ENCODE results near the gene LMOD1.

- TF ChIP-seq CTCF (conservative IDR thresholded peaks at IDR 0.05; ENCODE audit: low read depth, low read length) (no peak), EZH2 (IDR thresholded peaks at IDR 0.05; ENCODE audit: borderline replicate concordance, low read depth, low read length, poor library complexity, severe bottlenecking) (no peak)
Measured at GRCh38 chr1:201898240-201898894, 48.0 kb downstream of the LMOD1 start.
